DND-41 (cell line): ENCODE results near the gene PSTPIP1.

Experiments used
- ATAC-seq: fragments of 200-7000 bp; cut with Tn5 transposase; 3 replicates; pipeline ENCODE4 v1.9.1; 2021; ENCODE audit warnings: low read depth; ENCODE audit not compliant: insufficient read depth
- DNase-seq: peaks from one replicate; pipeline ENCODE4 v3.0.0-alpha.2; 2020
- H2AFZ ChIP-seq: 2 replicates; pipeline ENCODE4 v1.6.0; 2012; ENCODE audit warnings: low read depth, low read length
- H3K27ac ChIP-seq: 2 replicates; pipeline ENCODE4 v1.5.1; 2012; ENCODE audit warnings: low read length, inconsistent platforms
- H3K27me3 ChIP-seq: fragments of 200-600 bp; sonication (generic); 2 replicates; pipeline ENCODE4 v1.6.0; 2012; ENCODE audit warnings: low read length, mild to moderate bottlenecking, inconsistent platforms; ENCODE audit not compliant: insufficient read depth, poor library complexity
- H3K36me3 ChIP-seq: 2 replicates; pipeline ENCODE4 v1.5.1; 2012; ENCODE audit warnings: low read length, inconsistent platforms; ENCODE audit not compliant: insufficient read depth
- H3K4me1 ChIP-seq: 2 replicates; pipeline ENCODE4 v1.5.1; 2012; ENCODE audit warnings: mild to moderate bottlenecking, low read length; ENCODE audit not compliant: insufficient read depth
- H3K4me2 ChIP-seq: 2 replicates; pipeline ENCODE4 v1.6.0; 2012; ENCODE audit warnings: mild to moderate bottlenecking, moderate library complexity, low read length, inconsistent platforms; ENCODE audit not compliant: insufficient read depth
- H3K4me3 ChIP-seq, 2 experiments: fragments of 200-600 bp in 1 of 2; shearing (Covaris generic) in 1 of 2; 2 replicates each; pipeline ENCODE4 v1.5.1; 2012 to 2016; ENCODE audit warnings: inconsistent platforms in 2 of 2, low read length in 2 of 2, mild to moderate bottlenecking in 2 of 2, low read depth in 1 of 2, moderate library complexity in 1 of 2
- H3K79me2 ChIP-seq: 2 replicates; pipeline ENCODE4 v1.6.0; 2012; ENCODE audit warnings: low read length, inconsistent platforms; ENCODE audit not compliant: insufficient read depth
- H3K9ac ChIP-seq: 2 replicates; pipeline ENCODE4 v1.6.0; 2012; ENCODE audit warnings: low read depth, mild to moderate bottlenecking, inconsistent platforms, low read length, moderate library complexity
- H3K9me3 ChIP-seq: 2 replicates; pipeline ENCODE4 v1.5.1; 2012; ENCODE audit warnings: low read length, moderate library complexity, mild to moderate bottlenecking, inconsistent platforms; ENCODE audit not compliant: insufficient read depth, severe bottlenecking
- H4K20me1 ChIP-seq: 2 replicates; pipeline ENCODE4 v1.6.0; 2012; ENCODE audit warnings: low read length; ENCODE audit not compliant: insufficient read depth
- CTCF ChIP-seq: IDR thresholded peaks from 2 replicates; pipeline ENCODE4 v1.5.1; 2012; ENCODE audit warnings: borderline replicate concordance, low read length, moderate library complexity, mild to moderate bottlenecking; ENCODE audit not compliant: poor library complexity, severe bottlenecking; ENCODE audit errors: extremely low read depth
- EZH2 ChIP-seq: IDR thresholded peaks from 3 replicates; pipeline ENCODE4 v1.6.1; 2012; ENCODE audit warnings: borderline replicate concordance, low read depth, mild to moderate bottlenecking, moderate library complexity, low read length, inconsistent platforms; ENCODE audit not compliant: severe bottlenecking

Gene PSTPIP1

GRCh38 chr15:76991741-76992645, 2.9 kb upstream of the PSTPIP1 start:
- no peak overlapping the region for H3K27ac ChIP-seq
- H3K4me2 ChIP-seq = no peak overlapping the region
- TF ChIP-seq CTCF = no peak
- TF ChIP-seq EZH2 = no peak

GRCh38 chr15:76993114-76993725, 1.7 kb upstream of the PSTPIP1 start:
- Histone ChIP-seq H2AFZ (no peak overlapping the region), H3K9ac (no peak overlapping the region), H3K4me2 (no peak overlapping the region), H3K27ac (no peak overlapping the region), H3K79me2 (no peaks in the 10 kb centered on the region), H3K4me3 (no peak overlapping the region), H3K36me3 (no peaks in the 10 kb centered on the region), H3K9me3 (no peaks in the 10 kb centered on the region), H3K27me3 (no peaks in the 10 kb centered on the region), H4K20me1 (no peaks in the 10 kb centered on the region), H3K4me1 (peaks cover 13% of the 10 kb centered on the region; the same call in 1 of the 2 replicates)
- no peak for TF ChIP-seq EZH2
- TF ChIP-seq CTCF = no peak
- DNase-seq (no peak), ATAC-seq (no peak)

More at GRCh38 chr15:76991741-76992645, 2.9 kb upstream of the PSTPIP1 start:
- Histone ChIP-seq H3K79me2 (no peaks in the 10 kb centered on the region), H3K4me1 (peaks cover 13% of the 10 kb centered on the region; the same call in 1 of the 2 replicates), H3K4me3 (no peak overlapping the region), H3K27me3 (no peaks in the 10 kb centered on the region), H3K36me3 (no peaks in the 10 kb centered on the region), H4K20me1 (no peaks in the 10 kb centered on the region), H2AFZ (no peak overlapping the region), H3K9me3 (no peaks in the 10 kb centered on the region), H3K9ac (no peak overlapping the region)
- ATAC-seq (no peak), DNase-seq (no peak)

GRCh38 chr15:76994001-76994400, 925 bp upstream of the PSTPIP1 start:
- no peak for TF ChIP-seq CTCF
- TF ChIP-seq EZH2 = no peak
- no peak overlapping the region for H3K9ac ChIP-seq
- no peaks in the 10 kb centered on the region for H4K20me1 ChIP-seq
- ATAC-seq = no peak
- no peak overlapping the region for H3K4me2 ChIP-seq
- H2AFZ ChIP-seq = no peak overlapping the region
- H3K27me3 ChIP-seq = no peaks in the 10 kb centered on the region
- H3K4me3 ChIP-seq = no peak overlapping the region
- H3K27ac ChIP-seq = no peak overlapping the region
- no peaks in the 10 kb centered on the region for H3K79me2 ChIP-seq
- peaks cover 13% of the 10 kb centered on the region; the same call in 1 of the 2 replicates for H3K4me1 ChIP-seq
- no peak for DNase-seq
- H3K9me3 ChIP-seq = no peaks in the 10 kb centered on the region
- no peaks in the 10 kb centered on the region for H3K36me3 ChIP-seq
